Measurements from ENCODE around the gene TNFRSF6B. TPM values are rescaled to one million over a fixed set of nuclear protein-coding genes. Genes with fewer than 3 reads are reported as not detected.
"Not testable (repeated sequence)": the region's sequence is repeated elsewhere in the genome, so short reads cannot be mapped to it uniquely, and the experiment has no call there.

The TNFRSF6B gene
- total and polyA plus RNA-seq, 10 donors: 8.9 to 104 (median 31.0) TPM

DNA sequence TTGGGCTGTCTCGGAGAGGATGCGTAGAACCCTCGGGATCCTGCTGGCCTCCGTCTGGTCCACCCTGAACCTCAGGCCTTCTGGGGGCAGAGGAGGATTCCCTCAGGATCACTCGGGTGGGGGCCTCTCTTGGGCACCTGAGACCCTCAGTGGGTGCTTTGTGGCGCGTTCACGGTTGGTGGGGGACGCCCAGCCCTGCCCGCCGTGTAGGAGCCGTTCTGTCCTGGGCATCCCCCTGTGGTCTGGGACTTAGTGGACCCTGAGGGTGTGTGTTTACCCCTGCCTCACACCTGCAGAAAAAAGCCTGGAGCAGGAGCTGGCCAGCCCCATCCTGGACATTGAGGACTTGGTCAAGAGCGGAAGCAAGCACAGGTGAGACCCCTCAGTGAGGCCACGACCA lies 30.7 kb upstream of the TNFRSF6B start:
- WGBS, 5 donors: 89 to 94% (median 91%) methylated on average over 10 to 14 of the region's 14 CpGs
- Histone ChIP-seq H3K4me1 (peaks cover 0 to 5% (median 0%) of the 10 kb centered on the region in 6 donors), H3K4me3 (no peak overlapping the region), H3K36me3 (peaks cover 4 to 91% (median 62%) of the 10 kb centered on the region in 6 donors), H3K27ac (no peak overlapping the region), H3K27me3 (replicated peaks in 1 of 7) (no peaks in the 10 kb centered on the region), H3K9me3 (no peaks in the 10 kb centered on the region)
- no peak for DNase-seq
- intact Hi-C loops (cut with DNase I; ENCODE audit: low total_unique reads): no loop called here
- no peak for TF ChIP-seq POLR2AphosphoS5 (IDR thresholded peaks at IDR 0.05)
- no peak for TF ChIP-seq POLR2A (IDR thresholded peaks at IDR 0.05)
- TF ChIP-seq, protein P1, sequence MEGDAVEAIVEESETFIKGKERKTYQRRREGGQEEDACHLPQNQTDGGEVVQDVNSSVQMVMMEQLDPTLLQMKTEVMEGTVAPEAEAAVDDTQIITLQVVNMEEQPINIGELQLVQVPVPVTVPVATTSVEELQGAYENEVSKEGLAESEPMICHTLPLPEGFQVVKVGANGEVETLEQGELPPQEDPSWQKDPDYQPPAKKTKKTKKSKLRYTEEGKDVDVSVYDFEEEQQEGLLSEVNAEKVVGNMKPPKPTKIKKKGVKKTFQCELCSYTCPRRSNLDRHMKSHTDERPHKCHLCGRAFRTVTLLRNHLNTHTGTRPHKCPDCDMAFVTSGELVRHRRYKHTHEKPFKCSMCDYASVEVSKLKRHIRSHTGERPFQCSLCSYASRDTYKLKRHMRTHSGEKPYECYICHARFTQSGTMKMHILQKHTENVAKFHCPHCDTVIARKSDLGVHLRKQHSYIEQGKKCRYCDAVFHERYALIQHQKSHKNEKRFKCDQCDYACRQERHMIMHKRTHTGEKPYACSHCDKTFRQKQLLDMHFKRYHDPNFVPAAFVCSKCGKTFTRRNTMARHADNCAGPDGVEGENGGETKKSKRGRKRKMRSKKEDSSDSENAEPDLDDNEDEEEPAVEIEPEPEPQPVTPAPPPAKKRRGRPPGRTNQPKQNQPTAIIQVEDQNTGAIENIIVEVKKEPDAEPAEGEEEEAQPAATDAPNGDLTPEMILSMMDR (IDR thresholded peaks at IDR 0.05 in 8 of 11, conservative IDR thresholded peaks at IDR 0.05 in 3 of 11): no peak

DNA sequence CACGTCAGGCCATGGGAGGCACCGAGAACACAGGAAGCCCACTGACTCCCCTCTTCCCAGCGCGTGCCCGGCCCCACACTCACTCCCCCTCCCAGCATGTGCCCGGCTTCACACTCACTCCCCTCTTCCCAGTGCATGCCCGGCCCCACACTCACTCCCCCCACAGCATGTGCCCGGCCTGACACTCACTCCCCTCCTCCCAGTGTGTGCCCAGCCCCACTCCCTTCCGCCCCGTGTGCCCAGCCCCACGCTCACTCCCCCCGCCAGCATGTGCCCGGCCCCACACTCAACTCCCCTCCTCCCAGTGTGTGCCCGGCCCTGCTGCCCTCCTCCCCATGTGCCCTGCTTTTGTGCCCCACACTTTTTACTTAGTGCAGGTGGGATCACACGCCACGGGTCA lies 28.6 kb upstream of the TNFRSF6B start:
- no peak for DNase-seq
- peaks cover 4 to 90% (median 45%) of the 10 kb centered on the region in 6 donors for H3K36me3 ChIP-seq

DNA sequence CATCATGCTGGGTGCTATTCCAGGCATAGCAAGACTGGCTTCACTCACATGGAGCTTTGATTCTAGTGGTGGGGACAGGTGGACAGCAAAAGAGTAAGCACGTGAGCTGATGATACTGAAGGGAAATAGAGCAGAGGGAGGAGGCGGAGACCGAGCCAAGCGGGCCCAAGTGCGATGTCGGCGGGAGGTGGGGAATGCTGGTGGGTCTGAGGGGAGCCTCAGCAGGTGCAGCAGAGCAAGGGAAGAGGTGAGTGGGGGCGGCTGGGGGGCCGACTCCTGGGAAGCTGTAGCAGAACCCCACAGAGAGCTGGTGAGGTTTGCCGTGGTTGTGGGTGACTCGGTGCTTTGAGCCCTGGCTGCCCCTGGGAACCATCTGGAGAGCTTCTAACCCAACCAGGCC lies 28.1 kb upstream of the TNFRSF6B start:
- TF ChIP-seq POLR2AphosphoS5 (IDR thresholded peaks at IDR 0.05) (no peak), POLR2A (IDR thresholded peaks at IDR 0.05) (no peak)
- TF ChIP-seq, protein P1 (IDR thresholded peaks at IDR 0.05 in 8 of 11, conservative IDR thresholded peaks at IDR 0.05 in 3 of 11): no peak

More for the DNA sequence above, 28.6 kb upstream of the TNFRSF6B start:
- Histone ChIP-seq H3K27ac (no peak overlapping the region), H3K4me1 (peaks cover 0 to 5% (median 0%) of the 10 kb centered on the region in 6 donors), H3K4me3 (no peak overlapping the region), H3K9me3 (no peaks in the 10 kb centered on the region), H3K27me3 (replicated peaks in 1 of 7) (no peaks in the 10 kb centered on the region)
- WGBS, 5 donors: 91 to 96% (median 93%) methylated on average over 16 of the region's 16 CpGs
- intact Hi-C loops (cut with DNase I; ENCODE audit: low total_unique reads): no loop called here
- TF ChIP-seq POLR2AphosphoS5 (IDR thresholded peaks at IDR 0.05) (no peak), POLR2A (IDR thresholded peaks at IDR 0.05) (no peak)
- TF ChIP-seq, protein P1 (IDR thresholded peaks at IDR 0.05 in 8 of 11, conservative IDR thresholded peaks at IDR 0.05 in 3 of 11): no peak

DNA sequence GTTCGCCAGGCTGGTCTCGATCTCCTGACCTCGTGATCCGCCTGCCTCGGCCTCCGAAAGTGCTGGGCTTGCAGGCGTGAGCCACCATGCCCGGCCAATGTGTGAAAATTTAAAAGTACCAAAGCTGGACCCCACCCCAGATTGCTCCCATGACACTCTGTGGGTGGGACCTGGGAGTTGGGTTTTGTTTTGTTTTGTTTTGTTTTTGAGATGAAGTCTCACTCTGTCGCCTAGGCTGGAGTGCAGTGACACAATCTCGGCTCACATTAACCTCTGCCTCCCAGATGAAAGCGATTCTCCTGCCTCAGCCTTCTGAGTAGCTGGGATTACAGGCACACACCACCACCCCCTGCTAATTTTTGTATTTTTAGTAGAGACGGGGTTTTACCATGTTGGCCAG lies 24.8 kb upstream of the TNFRSF6B start:
- 93 to 96% (median 95%) methylated on average over 12 of the region's 12 CpGs for WGBS, 5 donors
- H3K27me3 ChIP-seq (replicated peaks in 1 of 7); H3K9me3 ChIP-seq; H3K4me3 ChIP-seq; H3K27ac ChIP-seq; intact Hi-C loops (cut with DNase I; ENCODE audit: low total_unique reads); H3K4me1 ChIP-seq; DNase-seq: not testable (repeated sequence)
- H3K36me3 ChIP-seq: peaks cover 4 to 91% (median 36%) of the 10 kb centered on the region in 6 donors

More for the DNA sequence above, 28.1 kb upstream of the TNFRSF6B start:
- H3K36me3 ChIP-seq: peaks cover 4 to 90% (median 40%) of the 10 kb centered on the region in 6 donors
- no peak overlapping the region for H3K4me3 ChIP-seq
- no peaks in the 10 kb centered on the region for H3K9me3 ChIP-seq
- no peaks in the 10 kb centered on the region for H3K27me3 ChIP-seq (replicated peaks in 1 of 7)
- no peak overlapping the region for H3K27ac ChIP-seq
- WGBS, 5 donors: 89 to 96% (median 94%) methylated on average over 11 of the region's 11 CpGs
- no peak for DNase-seq
- intact Hi-C loops (cut with DNase I; ENCODE audit: low total_unique reads): no loop called here
- H3K4me1 ChIP-seq: peaks cover 0 to 5% (median 0%) of the 10 kb centered on the region in 6 donors

DNA sequence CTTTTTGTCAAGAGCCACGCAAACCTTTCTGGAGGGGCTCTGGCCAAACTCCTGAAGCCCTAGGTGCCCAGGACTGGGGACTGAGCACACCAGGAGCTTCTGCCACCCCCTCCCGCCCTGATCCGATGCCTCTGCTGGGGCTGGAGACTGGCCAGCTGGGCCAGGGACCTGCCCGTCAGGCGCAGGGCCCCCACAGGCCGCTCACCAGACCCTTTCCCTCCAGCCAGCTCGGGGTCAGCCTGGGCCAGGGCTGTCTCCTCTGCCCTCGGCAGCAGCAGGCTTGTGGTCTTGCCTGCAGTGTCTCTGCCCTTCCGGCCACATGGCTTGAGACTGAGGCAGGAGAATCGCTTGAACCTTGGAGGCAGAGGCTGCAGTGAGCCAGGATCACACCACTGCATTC lies 23.8 kb upstream of the TNFRSF6B start:
- Histone ChIP-seq H3K4me1 (no peaks in the 10 kb centered on the region), H3K9me3 (no peaks in the 10 kb centered on the region), H3K27ac (no peak overlapping the region), H3K4me3 (no peak overlapping the region), H3K36me3 (peaks cover 4 to 92% (median 30%) of the 10 kb centered on the region in 6 donors), H3K27me3 (replicated peaks in 1 of 7) (no peaks in the 10 kb centered on the region)
- no peak for DNase-seq
- TF ChIP-seq POLR2A (IDR thresholded peaks at IDR 0.05) (no peak), POLR2AphosphoS5 (IDR thresholded peaks at IDR 0.05) (no peak)
- TF ChIP-seq, protein P1 (IDR thresholded peaks at IDR 0.05 in 8 of 11, conservative IDR thresholded peaks at IDR 0.05 in 3 of 11): no peak
- intact Hi-C loops (cut with DNase I; ENCODE audit: low total_unique reads): no loop called here
- WGBS, 5 donors: 93 to 98% (median 97%) methylated on average over 7 to 10 of the region's 10 CpGs
